Stimulated activated CD8-positive, alpha-beta memory T cell treated with anti-CD3 and anti-CD28 coated beads, Interleukin-7, amount 100 ng/mL, for 48 hours (primary cell): ENCODE data around the gene GOLGA6L10.
"Not testable (repeated sequence)": the region's sequence is repeated elsewhere in the genome, so short reads cannot be mapped to it uniquely, and the experiment has no call there.

ENCODE experiments used
- DNase-seq, 2 donors: peaks; one replicate each; pipeline ENCODE4 v3.0.0-alpha.2; 2020; ENCODE audit warnings: low read depth in 1 of 2; ENCODE audit errors: extremely low read depth in 1 of 2

GOLGA6L10 gene, protein sequence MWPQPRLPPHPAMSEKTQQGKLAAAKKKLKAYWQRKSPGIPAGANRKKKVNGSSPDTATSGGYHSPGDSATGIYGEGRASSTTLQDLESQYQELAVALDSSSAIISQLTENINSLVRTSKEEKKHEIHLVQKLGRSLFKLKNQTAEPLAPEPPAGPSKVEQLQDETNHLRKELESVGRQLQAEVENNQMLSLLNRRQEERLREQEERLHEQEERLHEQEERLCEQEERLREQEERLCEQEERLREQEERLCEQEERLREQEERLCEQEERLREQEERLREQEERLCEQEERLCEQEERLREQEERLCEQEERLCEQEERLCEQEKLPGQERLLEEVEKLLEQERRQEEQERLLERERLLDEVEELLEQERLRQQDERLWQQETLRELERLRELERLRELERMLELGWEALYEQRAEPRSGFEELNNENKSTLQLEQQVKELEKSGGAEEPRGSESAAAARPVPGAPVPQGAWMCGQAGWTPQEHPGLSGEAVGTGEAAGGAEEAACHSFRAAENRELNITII

GRCh38 chr15:82349375-82349774 is at the start of gene GOLGA6L10:
TSS of gene GOLGA6L10 (minus strand) at chr15:82349475. CDS start at chr15:82349375, 100 bp downstream.
- DNase-seq, result not testable (repeated sequence)

DNA sequence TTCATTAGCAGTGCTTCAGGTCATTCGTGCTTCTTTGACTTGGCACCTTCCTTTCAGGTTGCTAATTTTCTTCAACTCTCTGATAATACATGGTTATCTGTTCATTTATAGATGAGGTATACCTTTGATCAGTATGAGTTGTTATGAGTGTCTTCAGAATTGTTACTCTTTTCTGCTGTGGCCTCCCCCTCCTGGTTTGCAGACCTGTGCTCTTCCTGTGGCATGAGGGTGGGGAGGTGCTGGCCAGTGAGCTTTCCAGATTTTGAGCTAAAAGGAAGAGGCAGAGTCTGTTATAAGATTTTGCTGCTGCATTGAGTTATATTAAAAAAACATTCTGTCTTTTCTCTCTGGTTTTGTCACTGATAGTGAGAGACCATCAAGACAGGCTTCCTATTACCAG is 49.5 kb upstream of the GOLGA6L10 start:
- no peak for DNase-seq

DNA sequence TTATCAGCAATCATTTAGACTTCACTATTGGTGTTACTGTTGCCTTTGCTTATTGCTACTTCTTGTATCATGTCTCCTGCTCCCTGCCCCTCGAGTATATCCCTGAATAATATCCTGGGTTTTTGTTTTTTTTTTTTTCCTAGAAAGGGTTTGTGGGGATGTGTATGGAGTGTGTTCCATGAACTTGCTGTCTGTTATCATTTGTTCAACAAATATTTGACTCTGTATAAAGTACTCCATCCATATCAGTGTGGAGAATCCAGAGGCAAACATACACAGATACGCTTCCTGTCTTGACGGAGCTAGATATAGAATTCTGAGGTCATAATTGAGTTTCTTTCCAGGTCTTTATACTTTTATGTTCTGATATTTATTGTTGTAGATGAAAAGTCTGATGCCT is 48.5 kb upstream of the GOLGA6L10 start:
- no peak for DNase-seq

GRCh38 chr15:82395788-82396187 is 46.5 kb upstream of the GOLGA6L10 start:
- DNase-seq, result not testable (repeated sequence)

DNA sequence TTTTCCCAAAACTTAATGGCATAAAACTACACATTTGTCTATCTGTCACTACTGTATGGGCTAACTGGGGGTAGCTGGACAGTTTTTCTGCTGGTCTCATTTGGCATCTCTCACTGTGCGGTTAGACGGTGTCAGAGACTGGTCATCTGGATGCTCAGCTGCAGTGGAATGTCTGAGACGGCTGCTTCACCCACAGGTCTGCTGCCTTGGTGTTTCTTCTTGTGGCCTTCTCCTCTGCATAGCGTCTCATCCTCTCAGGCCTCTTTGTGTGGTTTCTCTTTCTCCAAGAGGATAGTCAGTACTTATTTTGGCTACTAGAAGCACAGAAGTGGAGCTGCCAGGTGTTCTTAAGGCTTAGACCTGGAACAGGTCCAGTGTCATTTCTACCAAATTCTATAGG is 44.4 kb upstream of the GOLGA6L10 start:
- DNase-seq, result no peak

GRCh38 chr15:82392077-82392476 is 42.8 kb upstream of the GOLGA6L10 start:
- not testable (repeated sequence) for DNase-seq

GRCh38 chr15:82390152-82390551 is 40.9 kb upstream of the GOLGA6L10 start:
- not testable (repeated sequence) for DNase-seq

GRCh38 chr15:82387209-82387608 is 37.9 kb upstream of the GOLGA6L10 start:
- not testable (repeated sequence) for DNase-seq

- DNase-seq, result not testable (repeated sequence)
Observed at GRCh38 chr15:82381330-82381955, 32.2 kb upstream of the GOLGA6L10 start.

- DNase-seq, result not testable (repeated sequence)
Observed at GRCh38 chr15:82379552-82379951, 30.3 kb upstream of the GOLGA6L10 start.

GRCh38 chr15:82373661-82374060 is 24.4 kb upstream of the GOLGA6L10 start:
- not testable (repeated sequence) for DNase-seq

DNA sequence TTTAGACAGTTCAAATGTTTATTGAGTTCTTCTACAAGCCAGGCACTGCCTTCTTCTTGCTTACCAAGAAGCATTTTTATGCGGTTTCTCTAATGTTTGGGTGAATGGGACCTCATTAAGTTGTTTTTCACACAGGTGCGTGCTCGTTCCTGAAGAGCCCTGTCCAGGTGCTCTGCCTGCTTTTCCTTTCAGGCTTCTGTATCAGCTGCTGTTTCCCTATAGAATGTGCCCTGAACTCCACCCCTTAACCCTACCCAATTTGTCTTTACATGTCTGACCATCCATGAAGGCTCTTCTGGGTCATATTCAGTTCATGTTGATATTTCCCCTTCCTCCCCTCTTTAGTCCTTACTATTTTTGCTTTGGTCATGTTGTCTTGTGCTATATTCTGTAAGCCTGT is 22.4 kb upstream of the GOLGA6L10 start:
- no peak for DNase-seq

GRCh38 chr15:82367790-82368189 is 18.5 kb upstream of the GOLGA6L10 start:
- DNase-seq, result not testable (repeated sequence)

DNA sequence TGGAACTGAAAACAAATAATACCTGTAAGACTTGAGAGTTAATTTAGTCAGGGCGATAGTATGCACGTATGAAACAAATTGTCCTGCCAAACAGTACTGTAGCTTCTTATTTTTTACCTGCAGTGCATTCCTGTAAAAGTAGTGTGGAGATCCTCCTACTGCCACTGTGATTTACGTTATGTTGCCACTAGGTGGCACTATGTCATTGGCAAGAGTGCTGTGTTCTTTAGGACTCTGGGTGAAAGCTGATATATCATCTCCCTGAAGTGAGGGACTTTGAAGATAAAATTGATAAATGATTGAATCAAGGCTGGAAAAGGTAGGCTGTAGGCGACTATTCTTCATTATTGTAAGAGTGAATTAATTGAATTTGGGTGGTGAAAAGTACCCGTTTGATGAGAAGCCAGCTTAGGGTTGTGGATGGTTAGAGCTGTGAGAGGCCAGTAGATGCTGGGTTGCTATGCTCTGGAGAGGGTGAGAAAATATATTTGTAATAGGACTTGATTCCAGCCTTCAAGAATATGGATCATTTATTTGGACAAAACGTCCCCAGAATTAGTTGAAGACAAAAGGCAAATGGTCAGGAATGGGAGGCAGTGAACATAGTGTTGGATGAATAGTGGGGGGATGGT is 16.5 kb upstream of the GOLGA6L10 start:
- DNase-seq, result peak in 1 of 2 donors; percentile 1

- DNase-seq, result not testable (repeated sequence)
Observed at GRCh38 chr15:82364548-82364947, 15.3 kb upstream of the GOLGA6L10 start.

- DNase-seq, result not testable (repeated sequence)
Observed at GRCh38 chr15:82362790-82363189, 13.5 kb upstream of the GOLGA6L10 start.

GRCh38 chr15:82360618-82361017 is 11.3 kb upstream of the GOLGA6L10 start:
- not testable (repeated sequence) for DNase-seq

DNA sequence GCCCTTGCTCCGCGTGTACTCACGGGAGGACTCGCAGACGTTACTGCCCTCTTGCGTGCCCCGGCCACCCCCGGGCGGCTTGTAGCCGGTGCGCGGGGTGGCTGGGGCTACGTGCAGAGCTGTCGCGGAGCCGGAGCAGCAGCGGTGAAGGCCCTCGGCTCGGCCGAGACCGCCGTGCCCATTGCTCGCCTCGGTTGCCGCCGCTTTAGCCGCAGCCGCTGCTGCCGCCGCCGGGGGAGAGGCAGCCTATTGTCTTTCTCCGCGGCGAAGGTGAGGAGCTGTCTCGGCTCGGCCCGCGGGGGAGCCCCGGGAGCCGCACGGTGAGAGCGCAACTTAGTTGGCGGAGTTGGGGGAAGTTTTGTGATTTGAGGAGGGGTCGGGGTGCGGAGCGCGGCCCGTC is 5.8 kb upstream of the GOLGA6L10 start:
- DNase-seq, result not testable (repeated sequence)

DNA sequence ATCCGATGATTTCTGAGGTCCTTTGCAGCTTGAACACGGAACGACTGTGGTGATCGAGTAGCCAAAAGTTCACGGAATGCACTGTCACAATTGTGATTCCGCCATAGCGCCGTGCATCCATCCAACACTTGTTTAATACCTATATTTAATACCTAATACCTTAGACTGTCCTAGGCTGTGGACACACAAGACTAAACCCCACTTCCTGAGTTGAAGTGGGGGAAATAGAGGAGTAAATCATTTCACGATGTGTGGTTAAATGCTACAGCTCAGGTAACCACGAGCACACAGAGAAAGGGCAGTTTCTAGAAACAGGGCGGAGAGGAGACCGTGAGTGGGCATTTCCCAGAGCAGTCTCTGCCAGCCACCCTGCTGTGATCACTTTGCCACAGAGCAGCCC is 5.3 kb upstream of the GOLGA6L10 start:
- DNase-seq, result not testable (repeated sequence)

DNA sequence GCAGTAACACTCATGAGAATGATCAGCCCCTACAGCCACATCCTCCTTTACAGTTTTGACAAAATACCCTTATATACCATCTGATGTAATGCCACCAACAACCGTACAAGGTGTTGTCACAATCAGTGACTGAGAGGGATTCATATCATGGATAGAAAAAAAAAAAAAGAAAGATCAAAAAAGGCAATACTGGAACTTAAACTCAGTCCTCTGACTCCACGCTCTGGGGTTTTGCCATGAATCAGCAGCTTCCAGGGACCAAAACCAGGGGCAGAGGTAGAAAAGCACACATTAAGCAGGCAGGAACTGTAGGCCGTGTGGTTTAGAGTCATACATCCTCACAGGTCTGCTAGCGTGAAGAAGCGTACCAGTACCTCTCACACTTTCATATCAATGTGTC is 1.6 kb downstream of the GOLGA6L10 start:
- not testable (repeated sequence) for DNase-seq

DNA sequence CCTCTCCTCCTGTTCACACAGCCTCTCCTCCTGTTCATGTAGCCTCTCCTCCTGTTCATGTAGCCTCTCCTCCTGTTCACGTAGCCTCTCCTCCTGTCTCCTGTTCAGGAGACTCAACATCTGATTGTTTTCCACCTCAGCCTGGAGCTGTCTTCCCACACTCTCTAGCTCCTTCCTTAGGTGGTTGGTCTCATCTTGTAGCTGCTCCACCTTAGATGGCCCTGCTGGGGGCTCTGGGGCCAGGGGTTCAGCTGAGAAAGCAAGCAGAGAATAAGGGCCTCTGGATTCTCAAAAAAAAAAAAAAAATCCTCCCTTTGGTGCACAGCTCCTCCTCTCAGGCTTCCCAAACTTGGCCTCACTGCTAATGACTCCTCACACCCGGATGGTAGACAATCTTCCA is 4.1 kb downstream of the GOLGA6L10 start:
- not testable (repeated sequence) for DNase-seq
